ENCODE results near the gene ZNF880. TPM values are rescaled to one million over a fixed set of nuclear protein-coding genes. Genes with fewer than 3 reads are reported as not detected.
A peak's percentile ranks its signal among the peaks of the same experiment; 100 is the strongest.

Gene ZNF880
- total RNA-seq, 1 experiment from 2014 or later, result 10.9 TPM

DNA sequence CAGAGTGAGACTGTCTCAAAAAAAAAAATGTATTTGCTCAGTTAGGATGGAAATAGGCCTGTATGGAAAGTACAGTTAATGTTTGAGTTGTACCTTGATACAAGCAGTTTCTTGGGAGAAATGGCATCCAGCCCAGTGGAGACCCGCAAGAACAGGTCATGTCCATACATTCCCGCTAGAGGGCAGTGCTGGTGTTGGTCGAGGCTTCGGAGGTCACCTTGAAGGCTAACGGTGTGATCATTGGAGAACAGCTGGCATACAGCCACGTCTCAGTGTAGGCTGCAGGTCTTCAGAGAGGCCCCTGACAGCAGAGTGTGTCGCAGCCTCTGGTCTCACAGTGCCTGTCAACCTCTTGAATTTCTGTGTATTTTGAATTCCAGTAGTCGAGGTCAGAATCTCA lies 26.2 kb upstream of the ZNF880 start:
- no peaks in the 10 kb centered on the region for H3K9me3 ChIP-seq (ENCODE audit: control insufficient read depth, insufficient read depth, low read depth, low read length)
- DNase-seq (ENCODE audit: low read depth, low spot score), result no peak
- no peak overlapping the region for H3K4me3 ChIP-seq (ENCODE audit: low read depth in 2 of 2, low read length in 2 of 2)
- no peaks in the 10 kb centered on the region for H3K36me3 ChIP-seq (ENCODE audit: control insufficient read depth, insufficient read depth, low read length)
- intact Hi-C loops (cut with micrococcal nuclease; ENCODE audit: unreplicated experiment), result no loop called here
- ChIA-PET CTCF (no interaction called here), POLR2A (no interaction called here)
- H3K27me3 ChIP-seq (ENCODE audit: control insufficient read depth, insufficient read depth, low read length), result no peaks in the 10 kb centered on the region
- no peak for ATAC-seq
- in situ Hi-C loops (cut with HindIII; ENCODE audit: low pct_unique_long_range_greater_than_20kb, low sequenced_read_pairs), result no loop called here
- BruUV-seq (replicated peaks), result no TSS peak
- H3K4me1 ChIP-seq (ENCODE audit: control insufficient read depth, insufficient read depth, low read length), result no peaks in the 10 kb centered on the region
- TF ChIP-seq, protein P1, sequence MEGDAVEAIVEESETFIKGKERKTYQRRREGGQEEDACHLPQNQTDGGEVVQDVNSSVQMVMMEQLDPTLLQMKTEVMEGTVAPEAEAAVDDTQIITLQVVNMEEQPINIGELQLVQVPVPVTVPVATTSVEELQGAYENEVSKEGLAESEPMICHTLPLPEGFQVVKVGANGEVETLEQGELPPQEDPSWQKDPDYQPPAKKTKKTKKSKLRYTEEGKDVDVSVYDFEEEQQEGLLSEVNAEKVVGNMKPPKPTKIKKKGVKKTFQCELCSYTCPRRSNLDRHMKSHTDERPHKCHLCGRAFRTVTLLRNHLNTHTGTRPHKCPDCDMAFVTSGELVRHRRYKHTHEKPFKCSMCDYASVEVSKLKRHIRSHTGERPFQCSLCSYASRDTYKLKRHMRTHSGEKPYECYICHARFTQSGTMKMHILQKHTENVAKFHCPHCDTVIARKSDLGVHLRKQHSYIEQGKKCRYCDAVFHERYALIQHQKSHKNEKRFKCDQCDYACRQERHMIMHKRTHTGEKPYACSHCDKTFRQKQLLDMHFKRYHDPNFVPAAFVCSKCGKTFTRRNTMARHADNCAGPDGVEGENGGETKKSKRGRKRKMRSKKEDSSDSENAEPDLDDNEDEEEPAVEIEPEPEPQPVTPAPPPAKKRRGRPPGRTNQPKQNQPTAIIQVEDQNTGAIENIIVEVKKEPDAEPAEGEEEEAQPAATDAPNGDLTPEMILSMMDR (IDR thresholded peaks at IDR 0.05), result peak; percentile 24
- TF ChIP-seq, protein P2, sequence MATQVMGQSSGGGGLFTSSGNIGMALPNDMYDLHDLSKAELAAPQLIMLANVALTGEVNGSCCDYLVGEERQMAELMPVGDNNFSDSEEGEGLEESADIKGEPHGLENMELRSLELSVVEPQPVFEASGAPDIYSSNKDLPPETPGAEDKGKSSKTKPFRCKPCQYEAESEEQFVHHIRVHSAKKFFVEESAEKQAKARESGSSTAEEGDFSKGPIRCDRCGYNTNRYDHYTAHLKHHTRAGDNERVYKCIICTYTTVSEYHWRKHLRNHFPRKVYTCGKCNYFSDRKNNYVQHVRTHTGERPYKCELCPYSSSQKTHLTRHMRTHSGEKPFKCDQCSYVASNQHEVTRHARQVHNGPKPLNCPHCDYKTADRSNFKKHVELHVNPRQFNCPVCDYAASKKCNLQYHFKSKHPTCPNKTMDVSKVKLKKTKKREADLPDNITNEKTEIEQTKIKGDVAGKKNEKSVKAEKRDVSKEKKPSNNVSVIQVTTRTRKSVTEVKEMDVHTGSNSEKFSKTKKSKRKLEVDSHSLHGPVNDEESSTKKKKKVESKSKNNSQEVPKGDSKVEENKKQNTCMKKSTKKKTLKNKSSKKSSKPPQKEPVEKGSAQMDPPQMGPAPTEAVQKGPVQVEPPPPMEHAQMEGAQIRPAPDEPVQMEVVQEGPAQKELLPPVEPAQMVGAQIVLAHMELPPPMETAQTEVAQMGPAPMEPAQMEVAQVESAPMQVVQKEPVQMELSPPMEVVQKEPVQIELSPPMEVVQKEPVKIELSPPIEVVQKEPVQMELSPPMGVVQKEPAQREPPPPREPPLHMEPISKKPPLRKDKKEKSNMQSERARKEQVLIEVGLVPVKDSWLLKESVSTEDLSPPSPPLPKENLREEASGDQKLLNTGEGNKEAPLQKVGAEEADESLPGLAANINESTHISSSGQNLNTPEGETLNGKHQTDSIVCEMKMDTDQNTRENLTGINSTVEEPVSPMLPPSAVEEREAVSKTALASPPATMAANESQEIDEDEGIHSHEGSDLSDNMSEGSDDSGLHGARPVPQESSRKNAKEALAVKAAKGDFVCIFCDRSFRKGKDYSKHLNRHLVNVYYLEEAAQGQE (IDR thresholded peaks at IDR 0.05; ENCODE audit: insufficient read depth in 1 of 2, low read depth in 2 of 2, low read length in 1 of 2), result no peak
- no peak overlapping the region for H3K27ac ChIP-seq (ENCODE audit: low read length)

DNA sequence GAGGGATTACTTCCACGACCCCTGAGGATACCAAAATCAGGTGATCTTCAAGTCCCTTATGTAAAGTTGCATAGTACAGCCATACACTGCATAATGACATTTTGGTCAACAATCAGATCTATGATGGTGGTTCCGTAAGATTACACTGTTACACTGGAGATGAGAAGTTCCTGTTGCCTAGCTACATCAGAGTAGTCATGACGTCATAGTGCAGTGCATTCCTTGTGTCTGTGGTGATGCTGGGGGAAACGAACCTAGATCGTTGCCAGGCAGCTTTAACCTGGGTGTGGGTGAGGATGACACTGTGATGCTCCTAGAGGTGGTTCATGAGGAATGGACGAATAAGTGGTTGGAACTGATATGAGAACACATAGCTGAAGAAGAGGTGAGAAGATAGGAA lies 24.6 kb upstream of the ZNF880 start:
- no peaks in the 10 kb centered on the region for H3K4me1 ChIP-seq (ENCODE audit: control insufficient read depth, insufficient read depth, low read length)
- in situ Hi-C loops (cut with HindIII; ENCODE audit: low pct_unique_long_range_greater_than_20kb, low sequenced_read_pairs) (no loop called here), intact Hi-C loops (cut with micrococcal nuclease; ENCODE audit: unreplicated experiment) (no loop called here)
- TF ChIP-seq SIN3A (IDR thresholded peaks at IDR 0.05; ENCODE audit: borderline replicate concordance, insufficient read depth, low read depth, low read length), result no peak
- TF ChIP-seq, protein P2 (IDR thresholded peaks at IDR 0.05; ENCODE audit: insufficient read depth in 1 of 2, low read depth in 2 of 2, low read length in 1 of 2), result no peak
- H3K27me3 ChIP-seq (ENCODE audit: control insufficient read depth, insufficient read depth, low read length), result no peaks in the 10 kb centered on the region
- no peak for ATAC-seq
- no TSS peak for BruUV-seq (replicated peaks)
- no peak for DNase-seq (ENCODE audit: low read depth, low spot score)
- no peak overlapping the region for H3K4me3 ChIP-seq (ENCODE audit: low read depth in 2 of 2, low read length in 2 of 2)
- no peak overlapping the region for H3K27ac ChIP-seq (ENCODE audit: low read length)
- H3K36me3 ChIP-seq (ENCODE audit: control insufficient read depth, insufficient read depth, low read length), result no peaks in the 10 kb centered on the region
- ChIA-PET POLR2A (no interaction called here), CTCF (no interaction called here)
- no peaks in the 10 kb centered on the region for H3K9me3 ChIP-seq (ENCODE audit: control insufficient read depth, insufficient read depth, low read depth, low read length)

DNA sequence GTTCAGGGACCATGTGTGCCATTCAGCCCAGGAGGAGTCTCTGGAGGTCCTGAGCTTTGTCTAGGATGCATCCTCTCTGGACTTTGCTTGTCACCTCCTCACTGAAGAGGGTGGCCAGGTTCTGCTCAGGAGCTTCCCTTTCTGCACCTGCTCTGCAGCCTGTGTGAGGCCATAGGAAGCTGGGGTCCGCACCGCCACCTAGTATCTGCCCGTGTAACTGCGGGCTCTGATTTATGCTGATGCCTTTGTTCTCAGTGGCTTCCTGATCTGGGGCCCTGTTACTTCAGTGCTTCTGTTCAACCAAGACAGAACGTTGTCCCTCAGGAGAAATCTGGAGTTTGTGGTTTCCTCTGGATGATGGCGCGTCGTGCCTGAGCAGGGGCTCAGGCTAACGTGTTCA lies 18.2 kb upstream of the ZNF880 start:
- ChIA-PET POLR2A (no interaction called here), CTCF (no interaction called here)
- Histone ChIP-seq H3K9me3 (ENCODE audit: control insufficient read depth, insufficient read depth, low read depth, low read length) (no peaks in the 10 kb centered on the region), H3K4me1 (ENCODE audit: control insufficient read depth, insufficient read depth, low read length) (no peaks in the 10 kb centered on the region), H3K4me3 (ENCODE audit: low read depth in 2 of 2, low read length in 2 of 2) (no peak overlapping the region), H3K27me3 (ENCODE audit: control insufficient read depth, insufficient read depth, low read length) (no peaks in the 10 kb centered on the region), H3K36me3 (ENCODE audit: control insufficient read depth, insufficient read depth, low read length) (no peaks in the 10 kb centered on the region), H3K27ac (ENCODE audit: low read length) (no peak overlapping the region)
- in situ Hi-C loops (cut with HindIII; ENCODE audit: low pct_unique_long_range_greater_than_20kb, low sequenced_read_pairs) (no loop called here), intact Hi-C loops (cut with micrococcal nuclease; ENCODE audit: unreplicated experiment) (no loop called here)
- no TSS peak for BruUV-seq (replicated peaks)
- TF ChIP-seq SIN3A (IDR thresholded peaks at IDR 0.05; ENCODE audit: borderline replicate concordance, insufficient read depth, low read depth, low read length) (no peak), TCF7L2 (IDR thresholded peaks at IDR 0.05; ENCODE audit: low read depth, low read length) (no peak), POLR2AphosphoS5 (IDR thresholded peaks at IDR 0.05; ENCODE audit: low read depth, low read length) (no peak)
- TF ChIP-seq, protein P1 (IDR thresholded peaks at IDR 0.05), result no peak
- TF ChIP-seq, protein P2 (IDR thresholded peaks at IDR 0.05; ENCODE audit: insufficient read depth in 1 of 2, low read depth in 2 of 2, low read length in 1 of 2), result no peak
- ATAC-seq (no peak), DNase-seq (ENCODE audit: low read depth, low spot score) (no peak)

All from Panc1 (cell line).